H9 (cell line): ENCODE measurements around the gene MTCH1. TPM values are rescaled to one million over a fixed set of nuclear protein-coding genes. Genes with fewer than 3 reads are reported as not detected.

Experiments
- DNase-seq: peaks from one replicate; pipeline ENCODE4 v3.0.0-alpha.2; 2017
- H2AFZ ChIP-seq: one replicate; pipeline ENCODE4 v1.6.1; 2013; ENCODE audit warnings: mild to moderate bottlenecking, low read length, control low read depth, moderate library complexity
- H2AK5ac ChIP-seq: 2 replicates; pipeline ENCODE4 v1.6.1; 2013; ENCODE audit warnings: low read length, control low read depth, mixed read lengths; ENCODE audit not compliant: insufficient read length
- H2BK120ac ChIP-seq: one replicate; pipeline ENCODE4 v1.6.1; 2013; ENCODE audit warnings: low read depth, mild to moderate bottlenecking, low read length, control low read depth, inconsistent platforms; ENCODE audit not compliant: poor library complexity, severe bottlenecking
- H2BK12ac ChIP-seq: 2 replicates; pipeline ENCODE4 v1.6.1; 2013; ENCODE audit warnings: low read length, control low read depth, mixed read lengths, low read depth; ENCODE audit not compliant: insufficient read length
- H2BK15ac ChIP-seq: 2 replicates; pipeline ENCODE4 v1.6.1; 2013; ENCODE audit warnings: low read depth, low read length, control low read depth
- H2BK20ac ChIP-seq: one replicate; pipeline ENCODE4 v1.6.1; 2013; ENCODE audit warnings: low read depth, mild to moderate bottlenecking, low read length, control low read depth, inconsistent platforms; ENCODE audit not compliant: poor library complexity, severe bottlenecking
- H2BK5ac ChIP-seq: 2 replicates; pipeline ENCODE4 v1.6.1; 2013; ENCODE audit warnings: low read length, control low read depth, mixed read lengths; ENCODE audit not compliant: insufficient read length
- H3K14ac ChIP-seq: 2 replicates; pipeline ENCODE4 v1.6.1; 2013; ENCODE audit warnings: low read length, control low read depth; ENCODE audit not compliant: insufficient read depth
- H3K18ac ChIP-seq: 2 replicates; pipeline ENCODE4 v1.6.1; 2013; ENCODE audit warnings: low read depth, mild to moderate bottlenecking, mixed read lengths, low read length, control low read depth; ENCODE audit not compliant: insufficient read length
- H3K23ac ChIP-seq: 2 replicates; pipeline ENCODE4 v1.6.1; 2013; ENCODE audit warnings: low read length, control low read depth, mixed read lengths, low read depth; ENCODE audit not compliant: insufficient read length
- H3K23me2 ChIP-seq: 2 replicates; pipeline ENCODE4 v1.6.1; 2013; ENCODE audit warnings: low read depth, mild to moderate bottlenecking, mixed read lengths, low read length, control low read depth; ENCODE audit not compliant: insufficient read length, poor library complexity, severe bottlenecking
- H3K27ac ChIP-seq: 2 replicates; pipeline ENCODE4 v1.5.1; 2013; ENCODE audit warnings: low read length, control low read depth, mixed read lengths, low read depth; ENCODE audit not compliant: insufficient read length
- H3K27me3 ChIP-seq: 2 replicates; pipeline ENCODE4 v1.6.1; 2013; ENCODE audit warnings: low read length, control low read depth, inconsistent platforms; ENCODE audit not compliant: insufficient read depth
- H3K4ac ChIP-seq: 2 replicates; pipeline ENCODE4 v1.6.1; 2013; ENCODE audit warnings: low read depth, mild to moderate bottlenecking, control low read depth, inconsistent platforms, low read length, moderate library complexity
- H3K4me1 ChIP-seq: 2 replicates; pipeline ENCODE4 v1.6.1; 2013; ENCODE audit warnings: low read length, control low read depth, inconsistent platforms; ENCODE audit not compliant: insufficient read depth
- H3K4me2 ChIP-seq: 2 replicates; pipeline ENCODE4 v1.6.1; 2013; ENCODE audit warnings: low read length, control low read depth, mixed read lengths; ENCODE audit not compliant: insufficient read length, insufficient read depth
- H3K56ac ChIP-seq: 2 replicates; pipeline ENCODE4 v1.6.1; 2013; ENCODE audit warnings: low read depth, mild to moderate bottlenecking, mixed read lengths, low read length, control low read depth; ENCODE audit not compliant: insufficient read length
- H3K79me1 ChIP-seq: 2 replicates; pipeline ENCODE4 v1.6.1; 2013; ENCODE audit warnings: low read depth, mild to moderate bottlenecking, moderate library complexity, low read length, control low read depth, inconsistent platforms; ENCODE audit not compliant: insufficient read depth, poor library complexity, severe bottlenecking
- H3K79me2 ChIP-seq: 2 replicates; pipeline ENCODE4 v1.6.1; 2013; ENCODE audit warnings: low read length, control low read depth, inconsistent platforms; ENCODE audit not compliant: insufficient read depth
- H3K9ac ChIP-seq: 2 replicates; pipeline ENCODE4 v1.6.1; 2013; ENCODE audit warnings: low read length, control low read depth, mixed read lengths; ENCODE audit not compliant: insufficient read length; ENCODE audit errors: extremely low read depth
- H3K9me3 ChIP-seq: one replicate; pipeline ENCODE4 v1.6.1; 2013; ENCODE audit warnings: low read depth, low read length, inconsistent platforms; ENCODE audit not compliant: control insufficient read depth
- H3T11ph ChIP-seq: one replicate; pipeline ENCODE4 v1.6.1; 2013; ENCODE audit warnings: mild to moderate bottlenecking, low read length, control low read depth, inconsistent platforms
- H4K20me1 ChIP-seq: one replicate; pipeline ENCODE4 v1.6.1; 2013; ENCODE audit not compliant: control insufficient read depth, insufficient read length, insufficient read depth
- H4K5ac ChIP-seq: 2 replicates; pipeline ENCODE4 v1.6.1; 2013; ENCODE audit warnings: low read depth, mild to moderate bottlenecking, mixed read lengths, low read length, control low read depth; ENCODE audit not compliant: insufficient read length
- H4K8ac ChIP-seq: replicated peaks from 2 replicates; pipeline ENCODE4 v1.6.1; 2013; ENCODE audit warnings: low read length, control low read depth, mixed read lengths, low read depth; ENCODE audit not compliant: insufficient read length
- H4K91ac ChIP-seq: 2 replicates; pipeline ENCODE4 v1.6.1; 2013; ENCODE audit warnings: low read depth, mild to moderate bottlenecking, moderate library complexity, mixed read lengths, low read length, control low read depth; ENCODE audit not compliant: insufficient read length
- H3K27ac Mint-ChIP-seq, 3 experiments: 2 replicates in 2 of 3; 3 replicates in 1 of 3; pipeline ENCODE4 v1.8.0; 2020 to 2021; ENCODE audit warnings: mixed read lengths in 3 of 3, mild to moderate bottlenecking in 1 of 3, moderate library complexity in 1 of 3
- H3K27me3 Mint-ChIP-seq: 2 replicates; pipeline ENCODE4 v1.8.0; 2021; ENCODE audit warnings: low read depth, mild to moderate bottlenecking, moderate library complexity, mixed read lengths
- H3K36me3 Mint-ChIP-seq, 3 experiments: 2 replicates in 2 of 3; 3 replicates in 1 of 3; pipeline ENCODE4 v1.8.0; 2020 to 2021; ENCODE audit warnings: low read depth in 3 of 3, mixed read lengths in 3 of 3; ENCODE audit not compliant: insufficient read depth in 1 of 3
- H3K4me1 Mint-ChIP-seq, 2 experiments: 2 replicates each; pipeline ENCODE4 v1.8.0; 2020; ENCODE audit warnings: mixed read lengths in 2 of 2
- H3K4me3 Mint-ChIP-seq, 2 experiments: 2 replicates in 1 of 2; 3 replicates in 1 of 2; pipeline ENCODE4 v1.8.0; 2020 to 2021; ENCODE audit warnings: mild to moderate bottlenecking in 2 of 2, mixed read lengths in 2 of 2, moderate library complexity in 1 of 2
- H3K9me3 Mint-ChIP-seq, 2 experiments: 2 replicates in 1 of 2; 3 replicates in 1 of 2; pipeline ENCODE4 v1.8.0; 2020; ENCODE audit warnings: mild to moderate bottlenecking in 2 of 2, mixed read lengths in 2 of 2, moderate library complexity in 1 of 2
- WGBS: extraction: QIAGEN DNeasy Blood & Tissue Kit; methylation state at CpG from one replicate; pipeline ENCODE4 v1.1.7; 2013; ENCODE audit warnings: missing lambda C conversion rate, low lambda C conversion rate, mixed read lengths; ENCODE audit not compliant: insufficient read length; ENCODE audit errors: extremely low coverage; 5-methylcytosine and 5-hydroxymethylcytosine counted together
- total RNA-seq: library from RNA; stranded (reverse); gene quantifications from 2 replicates; pipeline ENCODE4 v1.2.1, GENCODE V29; 2021
- TF ChIP-seq, protein P1 (sequence below): fragments of 200-600 bp; sonication (generic); conservative IDR thresholded peaks from 3 replicates; pipeline ENCODE4 v1.8.0; 2021; ENCODE audit warnings: antibody characterized with exemption, mild to moderate bottlenecking

MTCH1 gene
- total RNA-seq, 1 experiment from 2014 or later, result 200 TPM

DNA sequence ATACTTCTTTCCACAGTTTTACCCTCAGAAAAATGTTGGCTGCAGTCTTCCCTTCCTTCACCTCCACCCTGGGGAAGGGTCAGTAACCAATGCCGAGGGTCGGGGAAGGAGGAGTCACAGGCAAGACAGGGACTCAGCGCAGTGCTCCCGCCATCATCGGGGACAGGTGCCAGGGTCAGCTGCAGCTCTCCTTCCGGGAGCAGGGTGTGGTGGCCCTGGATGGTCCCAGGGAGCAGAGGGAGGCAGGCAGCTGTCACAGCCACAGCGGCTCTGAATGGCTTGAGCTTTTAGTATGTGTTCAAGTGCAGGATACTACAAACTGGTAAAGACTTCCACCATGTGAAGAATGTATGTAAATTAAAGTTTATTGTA lies 57.5 kb downstream of the MTCH1 start:
- Mint-ChIP-seq H3K9me3 (no peaks in the 10 kb centered on the region), H3K4me3 (no peak overlapping the region), H3K36me3 (no peaks in the 10 kb centered on the region), H3K27me3 (peaks cover 3% of the 10 kb centered on the region), H3K27ac (no peak overlapping the region), H3K4me1 (peaks cover 2 to 6% of the 10 kb centered on the region in 2 experiments; a peak in 2 of 4 replicates)
- no peak overlapping the region for H2AK5ac ChIP-seq
- no peak overlapping the region for H2BK120ac ChIP-seq
- no peak overlapping the region for H3K23ac ChIP-seq
- WGBS, result no CpG with 5 or more reads among the region's 7 CpGs
- no peak overlapping the region for H2AFZ ChIP-seq
- no peaks in the 10 kb centered on the region for H3K27me3 ChIP-seq
- H3K79me1 ChIP-seq, result no peaks in the 10 kb centered on the region
- H3K79me2 ChIP-seq, result no peaks in the 10 kb centered on the region
- no peak overlapping the region for H3K56ac ChIP-seq
- no peak overlapping the region for H2BK12ac ChIP-seq
- H3K18ac ChIP-seq, result no peak overlapping the region
- no peak overlapping the region for H4K91ac ChIP-seq
- H4K5ac ChIP-seq, result no peak overlapping the region
- H3K27ac ChIP-seq, result no peak overlapping the region
- H3T11ph ChIP-seq, result no peak overlapping the region
- no peak overlapping the region for H3K4me2 ChIP-seq
- H3K9ac ChIP-seq, result no peak overlapping the region
- no peak for DNase-seq
- H4K20me1 ChIP-seq, result no peaks in the 10 kb centered on the region
- H2BK20ac ChIP-seq, result no peak overlapping the region
- H2BK15ac ChIP-seq, result no peak overlapping the region
- H3K4me1 ChIP-seq, result no peaks in the 10 kb centered on the region
- H3K9me3 ChIP-seq, result no peaks in the 10 kb centered on the region
- no peak overlapping the region; the same call in 1 of the 2 replicates for H3K14ac ChIP-seq
- no peak overlapping the region for H3K4ac ChIP-seq
- H3K23me2 ChIP-seq, result no peaks in the 10 kb centered on the region
- TF ChIP-seq, protein P1, sequence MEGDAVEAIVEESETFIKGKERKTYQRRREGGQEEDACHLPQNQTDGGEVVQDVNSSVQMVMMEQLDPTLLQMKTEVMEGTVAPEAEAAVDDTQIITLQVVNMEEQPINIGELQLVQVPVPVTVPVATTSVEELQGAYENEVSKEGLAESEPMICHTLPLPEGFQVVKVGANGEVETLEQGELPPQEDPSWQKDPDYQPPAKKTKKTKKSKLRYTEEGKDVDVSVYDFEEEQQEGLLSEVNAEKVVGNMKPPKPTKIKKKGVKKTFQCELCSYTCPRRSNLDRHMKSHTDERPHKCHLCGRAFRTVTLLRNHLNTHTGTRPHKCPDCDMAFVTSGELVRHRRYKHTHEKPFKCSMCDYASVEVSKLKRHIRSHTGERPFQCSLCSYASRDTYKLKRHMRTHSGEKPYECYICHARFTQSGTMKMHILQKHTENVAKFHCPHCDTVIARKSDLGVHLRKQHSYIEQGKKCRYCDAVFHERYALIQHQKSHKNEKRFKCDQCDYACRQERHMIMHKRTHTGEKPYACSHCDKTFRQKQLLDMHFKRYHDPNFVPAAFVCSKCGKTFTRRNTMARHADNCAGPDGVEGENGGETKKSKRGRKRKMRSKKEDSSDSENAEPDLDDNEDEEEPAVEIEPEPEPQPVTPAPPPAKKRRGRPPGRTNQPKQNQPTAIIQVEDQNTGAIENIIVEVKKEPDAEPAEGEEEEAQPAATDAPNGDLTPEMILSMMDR, result no peak
- no peak overlapping the region for H4K8ac ChIP-seq
- no peak overlapping the region for H2BK5ac ChIP-seq
